Loucy (cell line): ENCODE data around the gene UCK2.

Experiments used
- H2AFZ ChIP-seq: fragments of 200-600 bp; sonication (generic); 2 replicates; pipeline ENCODE4 v1.6.0; 2016; ENCODE audit warnings: antibody characterized with exemption, mild to moderate bottlenecking, low read length, moderate library complexity
- H3F3A ChIP-seq: fragments of 200-600 bp; 2 replicates; pipeline ENCODE4 v1.6.0; 2016; ENCODE audit warnings: antibody characterized with exemption, low read depth, mild to moderate bottlenecking
- H3K27me3 ChIP-seq: fragments of 200-600 bp; sonication (generic); 2 replicates; pipeline ENCODE4 v1.6.1; 2014; ENCODE audit warnings: low read length, mild to moderate bottlenecking; ENCODE audit not compliant: insufficient read depth, poor library complexity, severe bottlenecking
- H3K36me3 ChIP-seq: fragments of 200-600 bp; sonication (generic); 2 replicates; pipeline ENCODE4 v1.6.1; 2016; ENCODE audit warnings: low read length; ENCODE audit not compliant: insufficient read depth
- H3K4me1 ChIP-seq: fragments of 200-600 bp; sonication (generic); 2 replicates; pipeline ENCODE4 v1.5.1; 2014; ENCODE audit warnings: low read length, mild to moderate bottlenecking; ENCODE audit not compliant: insufficient read depth, poor library complexity, severe bottlenecking
- H3K4me2 ChIP-seq: fragments of 200-600 bp; sonication (generic); 2 replicates; pipeline ENCODE4 v1.6.0; 2014; ENCODE audit warnings: antibody characterized with exemption, low read length, low read depth, mild to moderate bottlenecking; ENCODE audit not compliant: poor library complexity, severe bottlenecking
- H3K4me3 ChIP-seq: fragments of 200-600 bp; sonication (generic); 2 replicates; pipeline ENCODE4 v1.5.1; 2014; ENCODE audit warnings: low read length, mild to moderate bottlenecking, mixed read lengths; ENCODE audit not compliant: poor library complexity, severe bottlenecking
- H3K79me2 ChIP-seq: fragments of 200-600 bp; sonication (generic); 2 replicates; pipeline ENCODE4 v1.6.1; 2014; ENCODE audit warnings: low read length; ENCODE audit not compliant: insufficient read depth
- H3K9ac ChIP-seq: fragments of 200-600 bp; sonication (generic); 2 replicates; pipeline ENCODE4 v1.6.0; 2014; ENCODE audit warnings: mild to moderate bottlenecking, low read depth, low read length, moderate library complexity; ENCODE audit not compliant: poor library complexity, severe bottlenecking
- H3K9me2 ChIP-seq: fragments of 200-600 bp; sonication (generic); replicated peaks from 2 replicates; pipeline ENCODE4 v1.6.1; 2016; ENCODE audit warnings: low read depth, low read length, mixed read lengths
- H3K9me3 ChIP-seq: fragments of 200-600 bp; sonication (generic); 2 replicates; pipeline ENCODE4 v1.6.1; 2014; ENCODE audit warnings: mild to moderate bottlenecking, antibody characterized with exemption, low read length, low read depth; ENCODE audit not compliant: insufficient read depth
- H4K20me1 ChIP-seq: fragments of 200-600 bp; sonication (generic); 2 replicates; pipeline ENCODE4 v1.6.0; 2014; ENCODE audit warnings: antibody characterized with exemption, low read length, mild to moderate bottlenecking; ENCODE audit not compliant: insufficient read depth, poor library complexity, severe bottlenecking
- CTCF ChIP-seq: fragments of 200-600 bp; sonication (generic); conservative IDR thresholded peaks from 2 replicates; pipeline ENCODE4 v1.5.1; 2014; ENCODE audit warnings: mild to moderate bottlenecking, antibody characterized with exemption, low read length
- EZH2phosphoT487 ChIP-seq: fragments of 200-600 bp; IDR thresholded peaks from 2 replicates; pipeline ENCODE4 v1.6.1; 2018; ENCODE audit warnings: antibody characterized with exemption, mild to moderate bottlenecking, moderate library complexity, borderline replicate concordance

UCK2 gene

DNA sequence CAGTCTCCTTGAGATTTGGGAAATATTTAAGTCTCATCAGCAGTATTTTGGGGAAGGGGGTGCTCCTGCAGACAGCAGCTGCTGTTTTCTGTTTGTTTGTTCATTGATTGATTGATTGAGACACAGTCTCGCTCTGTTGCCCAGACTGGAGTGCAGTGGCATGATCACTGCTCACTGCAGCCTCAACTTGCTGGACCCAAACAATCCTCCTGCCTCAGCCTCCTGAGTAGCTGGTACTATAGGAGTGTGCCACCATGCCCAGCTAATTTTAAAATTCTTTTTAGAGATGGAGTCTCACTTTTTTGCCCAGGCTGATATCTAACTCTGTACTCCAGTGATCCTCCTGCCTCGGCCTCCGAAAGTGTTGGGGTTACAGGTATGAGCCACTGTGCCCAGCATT, 18.2 kb downstream of the UCK2 start:
- peaks cover 13% of the 10 kb centered on the region; the same call in 1 of the 2 replicates for H3K36me3 ChIP-seq
- H3K4me3 ChIP-seq: no peak overlapping the region
- TF ChIP-seq EZH2phosphoT487 (no peak), CTCF (no peak)
- H3F3A ChIP-seq: peaks cover 3% of the 10 kb centered on the region; the same call in 1 of the 2 replicates
- peaks cover 78% of the 10 kb centered on the region for H4K20me1 ChIP-seq
- no peaks in the 10 kb centered on the region for H3K27me3 ChIP-seq
- H3K9ac ChIP-seq: peak overlapping the region; percentile 27
- peaks cover 85% of the 10 kb centered on the region for H3K4me1 ChIP-seq
- H3K9me2 ChIP-seq: no peaks in the 10 kb centered on the region
- H3K9me3 ChIP-seq: no peaks in the 10 kb centered on the region
- peaks cover 100% of the 10 kb centered on the region for H3K79me2 ChIP-seq
- peak overlapping the region; percentile 54 for H3K4me2 ChIP-seq
- no peak overlapping the region for H2AFZ ChIP-seq

DNA sequence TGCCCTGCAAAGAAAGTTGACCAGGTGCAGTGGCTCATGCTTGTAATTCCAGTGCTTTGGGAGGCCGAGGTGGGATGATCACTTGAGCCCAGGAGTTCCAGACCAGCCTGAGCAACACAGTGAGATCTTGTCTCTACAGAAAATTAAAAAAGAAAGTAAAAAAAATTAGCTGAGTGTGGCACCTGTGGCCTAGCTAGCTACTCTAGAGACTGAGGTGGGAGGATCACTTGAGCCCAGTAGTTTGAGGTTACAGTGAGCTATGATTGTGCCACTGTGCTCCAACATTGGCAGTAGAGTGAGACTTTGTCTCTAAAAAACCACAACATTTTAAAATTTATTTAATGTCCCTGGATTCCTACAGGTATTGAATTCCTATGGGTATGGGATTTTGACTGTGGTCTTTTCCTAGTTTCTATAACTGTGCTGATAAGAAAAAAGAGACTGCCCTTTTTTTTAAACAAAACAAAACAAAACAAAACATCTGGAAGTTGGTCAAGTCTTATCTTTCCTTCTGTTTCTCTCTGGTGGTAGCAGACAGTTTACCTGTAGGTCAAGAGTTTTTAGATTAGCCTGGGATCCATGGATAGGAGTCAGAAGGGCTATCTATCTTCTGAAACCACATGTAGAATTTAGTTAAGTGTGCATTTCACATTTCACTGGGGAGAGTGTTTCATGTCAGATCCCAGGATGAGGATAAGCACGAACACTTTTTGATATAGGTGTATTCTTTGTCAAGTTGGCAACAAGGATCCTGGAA, 18.8 kb downstream of the UCK2 start:
- H3K4me1 ChIP-seq: peaks cover 87% of the 10 kb centered on the region
- peaks cover 13% of the 10 kb centered on the region; the same call in 1 of the 2 replicates for H3K36me3 ChIP-seq
- no peaks in the 10 kb centered on the region for H3K27me3 ChIP-seq
- no peaks in the 10 kb centered on the region for H3K9me3 ChIP-seq
- H3K79me2 ChIP-seq: peaks cover 95% of the 10 kb centered on the region
- H3F3A ChIP-seq: peaks cover 3% of the 10 kb centered on the region; the same call in 1 of the 2 replicates
- H3K4me2 ChIP-seq: peak overlapping the region; percentile 54
- H3K4me3 ChIP-seq: no peak overlapping the region
- H2AFZ ChIP-seq: no peak overlapping the region
- TF ChIP-seq CTCF (no peak), EZH2phosphoT487 (no peak)
- H3K9ac ChIP-seq: peak overlapping the region; percentile 27
- H4K20me1 ChIP-seq: peaks cover 74% of the 10 kb centered on the region
- no peaks in the 10 kb centered on the region for H3K9me2 ChIP-seq

- Histone ChIP-seq H3K4me3 (no peak overlapping the region), H4K20me1 (peaks cover 73% of the 10 kb centered on the region), H3K36me3 (peaks cover 13% of the 10 kb centered on the region; the same call in 1 of the 2 replicates), H3K9me3 (no peaks in the 10 kb centered on the region), H2AFZ (no peak overlapping the region), H3K9ac (no peak overlapping the region), H3K9me2 (no peaks in the 10 kb centered on the region), H3F3A (peaks cover 3% of the 10 kb centered on the region; the same call in 1 of the 2 replicates), H3K4me2 (no peak overlapping the region), H3K27me3 (no peaks in the 10 kb centered on the region), H3K79me2 (peaks cover 95% of the 10 kb centered on the region), H3K4me1 (peaks cover 88% of the 10 kb centered on the region)
- no peak for TF ChIP-seq CTCF
- TF ChIP-seq EZH2phosphoT487: no peak
Observed at GRCh38 chr1:165847486-165847885, 20.1 kb downstream of the UCK2 start.
